Measurements from ENCODE around the gene ELP2.

Gene ELP2

GRCh38 chr18:36153203-36153602 lies 23.5 kb downstream of the ELP2 start:
- Histone ChIP-seq H3K79me2 (ENCODE audit: insufficient read depth, low read length) (no peaks in the 10 kb centered on the region), H3K27ac (ENCODE audit: low read length) (no peak overlapping the region), H2AFZ (ENCODE audit: low read depth, low read length) (no peak overlapping the region), H3K9me3 (ENCODE audit: insufficient read depth, low read length, severe bottlenecking) (no peaks in the 10 kb centered on the region), H3K4me2 (ENCODE audit: insufficient read depth, low read length) (no peak overlapping the region), H3K36me3 (ENCODE audit: insufficient read depth, low read length) (peaks cover 89% of the 10 kb centered on the region), H4K20me1 (ENCODE audit: insufficient read depth, low read length) (peaks cover 6% of the 10 kb centered on the region; the same call in 1 of the 2 replicates), H3K27me3 (ENCODE audit: insufficient read depth, low read length, poor library complexity) (no peaks in the 10 kb centered on the region), H3K4me1 (ENCODE audit: insufficient read depth, low read length) (no peaks in the 10 kb centered on the region), H3K4me3 (ENCODE audit: low read depth in 1 of 2, low read length in 2 of 2) (no peak overlapping the region), H3K9ac (ENCODE audit: low read depth, low read length) (no peak overlapping the region)
- no peak for DNase-seq
- TF ChIP-seq CTCF (IDR thresholded peaks at IDR 0.05; ENCODE audit: borderline replicate concordance, extremely low read depth, low read length, poor library complexity, severe bottlenecking) = no peak
- TF ChIP-seq EZH2 (IDR thresholded peaks at IDR 0.05; ENCODE audit: borderline replicate concordance, low read depth, low read length, severe bottlenecking) = no peak
- no peak for ATAC-seq (ENCODE audit: insufficient read depth, low read depth)

- Histone ChIP-seq H2AFZ (ENCODE audit: low read depth, low read length) (no peak overlapping the region), H3K9me3 (ENCODE audit: insufficient read depth, low read length, severe bottlenecking) (no peaks in the 10 kb centered on the region), H3K27ac (ENCODE audit: low read length) (no peak overlapping the region), H3K4me2 (ENCODE audit: insufficient read depth, low read length) (no peak overlapping the region), H3K4me3 (ENCODE audit: low read depth in 1 of 2, low read length in 2 of 2) (no peak overlapping the region), H3K4me1 (ENCODE audit: insufficient read depth, low read length) (no peaks in the 10 kb centered on the region), H3K9ac (ENCODE audit: low read depth, low read length) (no peak overlapping the region), H3K36me3 (ENCODE audit: insufficient read depth, low read length) (peaks cover 89% of the 10 kb centered on the region), H4K20me1 (ENCODE audit: insufficient read depth, low read length) (peaks cover 9% of the 10 kb centered on the region; the same call in 1 of the 2 replicates), H3K27me3 (ENCODE audit: insufficient read depth, low read length, poor library complexity) (no peaks in the 10 kb centered on the region), H3K79me2 (ENCODE audit: insufficient read depth, low read length) (no peaks in the 10 kb centered on the region)
- ATAC-seq (ENCODE audit: insufficient read depth, low read depth) = no peak
- no peak for TF ChIP-seq EZH2 (IDR thresholded peaks at IDR 0.05; ENCODE audit: borderline replicate concordance, low read depth, low read length, severe bottlenecking)
- TF ChIP-seq CTCF (IDR thresholded peaks at IDR 0.05; ENCODE audit: borderline replicate concordance, extremely low read depth, low read length, poor library complexity, severe bottlenecking) = no peak
- DNase-seq = no peak
Observed at GRCh38 chr18:36153771-36154170, 24.1 kb downstream of the ELP2 start.

- TF ChIP-seq CTCF (IDR thresholded peaks at IDR 0.05; ENCODE audit: borderline replicate concordance, extremely low read depth, low read length, poor library complexity, severe bottlenecking) (no peak), EZH2 (IDR thresholded peaks at IDR 0.05; ENCODE audit: borderline replicate concordance, low read depth, low read length, severe bottlenecking) (no peak)
- no peaks in the 10 kb centered on the region for H3K4me1 ChIP-seq (ENCODE audit: insufficient read depth, low read length)
- H3K27me3 ChIP-seq (ENCODE audit: insufficient read depth, low read length, poor library complexity) = no peaks in the 10 kb centered on the region
- ATAC-seq (ENCODE audit: insufficient read depth, low read depth) = no peak
- no peak overlapping the region for H3K4me2 ChIP-seq (ENCODE audit: insufficient read depth, low read length)
- H3K36me3 ChIP-seq (ENCODE audit: insufficient read depth, low read length) = peaks cover 89% of the 10 kb centered on the region
- no peak for DNase-seq
- no peak overlapping the region for H3K27ac ChIP-seq (ENCODE audit: low read length)
- peaks cover 12% of the 10 kb centered on the region; the same call in 1 of the 2 replicates for H4K20me1 ChIP-seq (ENCODE audit: insufficient read depth, low read length)
- no peak overlapping the region for H3K9ac ChIP-seq (ENCODE audit: low read depth, low read length)
- no peaks in the 10 kb centered on the region for H3K79me2 ChIP-seq (ENCODE audit: insufficient read depth, low read length)
- no peak overlapping the region for H3K4me3 ChIP-seq (ENCODE audit: low read depth in 1 of 2, low read length in 2 of 2)
- H3K9me3 ChIP-seq (ENCODE audit: insufficient read depth, low read length, severe bottlenecking) = no peaks in the 10 kb centered on the region
- H2AFZ ChIP-seq (ENCODE audit: low read depth, low read length) = no peak overlapping the region
Observed at GRCh38 chr18:36155851-36156757, 26.4 kb downstream of the ELP2 start.

Data from DND-41 (cell line).